MCF 10A (cell line): ENCODE measurements around the gene SPATA21. TPM values are rescaled to one million over a fixed set of nuclear protein-coding genes. Genes with fewer than 3 reads are reported as not detected.
A peak's percentile ranks its signal among the peaks of the same experiment; 100 is the strongest.

ENCODE experiments used
- BruUV-seq: library from RNA; stranded (reverse); fragments of 400-500 nt; replicated peaks from 2 replicates; lab custom pipeline; 2021; lab: Mats Ljungman, UMichigan
- CTCF ChIA-PET: fragments of 300-600 bp; sonication (Branson Sonifier 250); formaldehyde crosslinking; extraction: SDS; loops from one replicate; lab custom pipeline; 2021; ENCODE audit warnings: antibody characterized with exemption, inconsistent platforms; lab: Yijun Ruan, JAX
- POLR2A ChIA-PET: fragments of 300-600, 350-650 bp; sonication (Branson Sonifier 250); formaldehyde crosslinking; extraction: SDS; loops from one replicate; lab custom pipeline; 2020; ENCODE audit warnings: antibody characterized with exemption, inconsistent platforms; lab: Yijun Ruan, JAX
- DNase-seq: peaks from one replicate; pipeline ENCODE4 v3.0.0-alpha.2; 2018; ENCODE audit not compliant: unreplicated experiment
- H3K27ac Mint-ChIP-seq: one replicate; pipeline ENCODE4 v1.8.0; 2022; ENCODE audit warnings: mild to moderate bottlenecking, low read depth, mixed read lengths; ENCODE audit not compliant: unreplicated experiment
- H3K27me3 Mint-ChIP-seq: one replicate; pipeline ENCODE4 v1.8.0; 2022; ENCODE audit warnings: mixed read lengths; ENCODE audit not compliant: insufficient read depth, unreplicated experiment
- H3K36me3 Mint-ChIP-seq: one replicate; pipeline ENCODE4 v1.8.0; 2022; ENCODE audit warnings: mild to moderate bottlenecking, moderate library complexity, mixed read lengths; ENCODE audit not compliant: insufficient read depth, unreplicated experiment
- H3K4me1 Mint-ChIP-seq: one replicate; pipeline ENCODE4 v1.8.0; 2022; ENCODE audit warnings: mixed read lengths; ENCODE audit not compliant: insufficient read depth, unreplicated experiment
- H3K4me3 Mint-ChIP-seq: one replicate; pipeline ENCODE4 v1.8.0; 2022; ENCODE audit warnings: mild to moderate bottlenecking, moderate library complexity, mixed read lengths; ENCODE audit not compliant: unreplicated experiment
- H3K9me3 Mint-ChIP-seq: one replicate; pipeline ENCODE4 v1.8.0; 2022; ENCODE audit warnings: mixed read lengths; ENCODE audit not compliant: unreplicated experiment
- CTCF ChIP-seq: fragments of 200-600 bp; IDR thresholded peaks from one replicate; pipeline ENCODE4 v1.8.0; 2022; ENCODE audit warnings: antibody characterized with exemption, mild to moderate bottlenecking; ENCODE audit not compliant: unreplicated experiment
- intact Hi-C: fragments of 100-400 bp; cut with micrococcal nuclease; formaldehyde crosslinking; loops from 2 replicates; pipeline ENCODE4 v1.14.1; 2022
- total RNA-seq: library from RNA; stranded (reverse); gene quantifications from 2 replicates; pipeline ENCODE4 v1.2.3, GENCODE V29; 2022

SPATA21 gene
- total RNA-seq, 1 experiment from 2014 or later: not detected

- Mint-ChIP-seq H3K27ac (no peak overlapping the region), H3K36me3 (no peaks in the 10 kb centered on the region), H3K4me3 (no peak overlapping the region), H3K4me1 (no peaks in the 10 kb centered on the region), H3K27me3 (no peaks in the 10 kb centered on the region), H3K9me3 (no peaks in the 10 kb centered on the region)
- ChIA-PET POLR2A (no interaction called here), CTCF (interaction anchor here (1.1 kb wide), 1 partner anchor 35 kb away, joined by 4 read pairs; the partner anchor contains the start of gene NECAP2)
- no peak for DNase-seq
- no TSS peak for BruUV-seq
- no peak for TF ChIP-seq CTCF
- intact Hi-C loops: no loop called here
Observed at GRCh38 chr1:16405441-16405840, 31.8 kb downstream of the SPATA21 start.

- Mint-ChIP-seq H3K27me3 (no peaks in the 10 kb centered on the region), H3K4me1 (no peaks in the 10 kb centered on the region), H3K36me3 (peaks cover 14% of the 10 kb centered on the region), H3K9me3 (no peaks in the 10 kb centered on the region), H3K27ac (no peak overlapping the region), H3K4me3 (no peak overlapping the region)
- intact Hi-C loops: no loop called here
- DNase-seq: no peak
- TF ChIP-seq CTCF: no peak
- ChIA-PET CTCF (interaction anchor here (1.2 kb wide), 1 partner anchor 37 kb away, joined by 3 read pairs; no protein-coding TSS in a partner anchor), POLR2A (no interaction called here)
- no TSS peak for BruUV-seq
Observed at GRCh38 chr1:16402742-16403141, 34.5 kb downstream of the SPATA21 start.

GRCh38 chr1:16398371-16398953, 38.8 kb downstream of the SPATA21 start:
- ChIA-PET POLR2A (interaction anchor here (0.8 to 1.3 kb wide), 2 partner anchors 12 to 46 kb away, joined by 3 read pairs; partner anchors contain the start of gene FBXO42), CTCF (no interaction called here)
- no TSS peak for BruUV-seq
- no peak for DNase-seq
- H3K9me3 Mint-ChIP-seq: no peaks in the 10 kb centered on the region
- no peak overlapping the region for H3K27ac Mint-ChIP-seq
- peaks cover 35% of the 10 kb centered on the region for H3K36me3 Mint-ChIP-seq
- intact Hi-C loops: no loop called here
- H3K27me3 Mint-ChIP-seq: no peaks in the 10 kb centered on the region
- TF ChIP-seq CTCF: no peak
- peaks cover 10% of the 10 kb centered on the region for H3K4me1 Mint-ChIP-seq
- no peak overlapping the region for H3K4me3 Mint-ChIP-seq

- H3K27me3 Mint-ChIP-seq: no peaks in the 10 kb centered on the region
- H3K9me3 Mint-ChIP-seq: no peaks in the 10 kb centered on the region
- no peak for DNase-seq
- intact Hi-C loops: no loop called here
- no peak for TF ChIP-seq CTCF
- ChIA-PET CTCF (no interaction called here), POLR2A (interaction anchor here (0.6 to 1.9 kb wide), 6 partner anchors 10 to 1006 kb away, joined by 3 to 17 read pairs (median 6); partner anchors contain the start of genes FBXO42, NECAP2 and SZRD1)
- H3K4me1 Mint-ChIP-seq: peaks cover 20% of the 10 kb centered on the region
- H3K36me3 Mint-ChIP-seq: peaks cover 35% of the 10 kb centered on the region
- H3K27ac Mint-ChIP-seq: peak overlapping the region; percentile 88
- no TSS peak for BruUV-seq
- H3K4me3 Mint-ChIP-seq: no peak overlapping the region
Observed at GRCh38 chr1:16397120-16397519, 40.1 kb downstream of the SPATA21 start.
